GM18508 (cell line): ENCODE data around the gene CCNE1.
"Not testable (repeated sequence)": the region's sequence is repeated elsewhere in the genome, so short reads cannot be mapped to it uniquely, and the experiment has no call there.

Experiments used
- ATAC-seq: cut with Tn5 transposase; IDR thresholded peaks from one replicate; pipeline ENCODE4 v1.9.1; 2021; ENCODE audit warnings: moderate number of reproducible peaks; ENCODE audit not compliant: insufficient read depth, unreplicated experiment

Gene CCNE1

GRCh38 chr19:29812080-29812880 lies 489 bp downstream of the CCNE1 start:
- ATAC-seq, result no peak

- ATAC-seq, result no peak
Measured at GRCh38 chr19:29812881-29813275, 1.1 kb downstream of the CCNE1 start.

GRCh38 chr19:29813642-29814041 lies 1.9 kb downstream of the CCNE1 start:
- no peak for ATAC-seq

- peak; percentile 49 for ATAC-seq
Measured at GRCh38 chr19:29815231-29815630, 3.4 kb downstream of the CCNE1 start.

- no peak for ATAC-seq
Measured at GRCh38 chr19:29817316-29817715, 5.5 kb downstream of the CCNE1 start.

GRCh38 chr19:29819300-29819699 lies 7.5 kb downstream of the CCNE1 start:
- ATAC-seq, result no peak

GRCh38 chr19:29819986-29820385 lies 8.2 kb downstream of the CCNE1 start:
- no peak for ATAC-seq

- ATAC-seq, result no peak
Measured at GRCh38 chr19:29823581-29824330, 12.0 kb downstream of the CCNE1 start.

- ATAC-seq, result not testable (repeated sequence)
Measured at GRCh38 chr19:29825263-29825662, 13.5 kb downstream of the CCNE1 start.

GRCh38 chr19:29831041-29831548 lies 19.3 kb downstream of the CCNE1 start:
- no peak for ATAC-seq

GRCh38 chr19:29831686-29832085 lies 19.9 kb downstream of the CCNE1 start:
- ATAC-seq, result no peak

GRCh38 chr19:29832801-29833200 lies 21.0 kb downstream of the CCNE1 start:
- no peak for ATAC-seq

- ATAC-seq, result no peak
Measured at GRCh38 chr19:29833614-29834261, 21.9 kb downstream of the CCNE1 start.

GRCh38 chr19:29834991-29835846 lies 23.4 kb downstream of the CCNE1 start:
- ATAC-seq, result no peak

- peak; percentile 41 for ATAC-seq
Measured at GRCh38 chr19:29836409-29836825, 24.6 kb downstream of the CCNE1 start.

- peak; percentile 56 for ATAC-seq
Measured at GRCh38 chr19:29837448-29837981, 25.7 kb downstream of the CCNE1 start.

- ATAC-seq, result no peak
Measured at GRCh38 chr19:29837996-29838395, 26.2 kb downstream of the CCNE1 start.

- ATAC-seq, result no peak
Measured at GRCh38 chr19:29840066-29840950, 28.5 kb downstream of the CCNE1 start.

GRCh38 chr19:29841209-29841558 lies 29.4 kb downstream of the CCNE1 start:
- no peak for ATAC-seq
